HepG2 (cell line): Measurements from ENCODE around the gene ACOT8. TPM values are rescaled to one million over a fixed set of nuclear protein-coding genes. Genes with fewer than 3 reads are reported as not detected.

Source experiments
- AGO1 ChIP-seq: fragments of 200-400 bp; formaldehyde crosslinking; IDR thresholded peaks from 2 replicates; pipeline ENCODE4 v1.6.1; 2017; ENCODE audit warnings: mild to moderate bottlenecking, low read depth, low read length, moderate library complexity; ENCODE audit not compliant: poor library complexity, severe bottlenecking
- ETV5 ChIP-seq: IDR thresholded peaks from 2 replicates; pipeline ENCODE4 v1.6.1; 2018; ENCODE audit warnings: missing biosample characterization, missing genetic modification reagents, inconsistent platforms, borderline replicate concordance
- FOXP1 ChIP-seq, 2 experiments: fragments of 450-650 bp in 1 of 2; IDR thresholded peaks; 2 replicates each; pipeline ENCODE4 v1.6.1; 2017 to 2018; ENCODE audit warnings: antibody characterized with exemption in 1 of 2
- HDAC6 ChIP-seq: fragments of 200-600 bp; sonication (generic); IDR thresholded peaks from 2 replicates; pipeline ENCODE4 v1.7.0; 2017; ENCODE audit warnings: mild to moderate bottlenecking, antibody characterized with exemption, low read length, low read depth
- KLF11 ChIP-seq: IDR thresholded peaks from 2 replicates; pipeline ENCODE4 v1.6.1; 2016; ENCODE audit warnings: missing compliant biosample characterization
- MIXL1 ChIP-seq: IDR thresholded peaks from 2 replicates; pipeline ENCODE4 v1.6.1; 2016
- MZF1 ChIP-seq: sonication (generic); formaldehyde crosslinking; IDR thresholded peaks from 2 replicates; pipeline ENCODE4 v1.8.1; 2023; ENCODE audit warnings: mild to moderate bottlenecking, missing genetic modification reagents, borderline replicate concordance
- ONECUT2 ChIP-seq: sonication (generic); formaldehyde crosslinking; IDR thresholded peaks from 2 replicates; pipeline ENCODE4 v1.4.0; 2020; ENCODE audit warnings: missing genetic modification reagents
- POGK ChIP-seq: sonication (generic); formaldehyde crosslinking; conservative IDR thresholded peaks from 2 replicates; pipeline ENCODE4 v1.8.0; 2022; ENCODE audit warnings: mild to moderate bottlenecking, moderate library complexity, missing genetic modification reagents
- RBAK ChIP-seq: sonication (generic); formaldehyde crosslinking; IDR thresholded peaks from 2 replicates; pipeline ENCODE4 v1.5.1; 2020; ENCODE audit warnings: mild to moderate bottlenecking, missing genetic modification reagents
- REL ChIP-seq: sonication (generic); formaldehyde crosslinking; conservative IDR thresholded peaks from 2 replicates; pipeline ENCODE4 v1.8.0; 2022; ENCODE audit warnings: mild to moderate bottlenecking, missing genetic modification reagents, moderate library complexity
- SNAPC2 ChIP-seq: sonication (generic); formaldehyde crosslinking; IDR thresholded peaks from 2 replicates; pipeline ENCODE4 v1.8.1; 2022; ENCODE audit warnings: mild to moderate bottlenecking, missing genetic modification reagents
- SP1 ChIP-seq, 2 experiments: fragments of 450-650 bp in 1 of 2; sonication (generic) in 1 of 2; formaldehyde crosslinking in 1 of 2; IDR thresholded peaks; 2 replicates each; pipeline versions ENCODE4 v1.4.0 to v1.6.1; 2016 to 2020; ENCODE audit warnings: missing genetic modification reagents in 1 of 2
- TARDBP ChIP-seq: sonication (generic); formaldehyde crosslinking; IDR thresholded peaks from 2 replicates; pipeline ENCODE4 v1.8.0; 2022; ENCODE audit warnings: mild to moderate bottlenecking, missing genetic modification reagents
- ZNF317 ChIP-seq: sonication (generic); formaldehyde crosslinking; IDR thresholded peaks from 2 replicates; pipeline ENCODE4 v1.5.0; 2020; ENCODE audit warnings: mild to moderate bottlenecking, missing genetic modification reagents
- ZNF839 ChIP-seq: sonication (generic); formaldehyde crosslinking; IDR thresholded peaks from 2 replicates; pipeline ENCODE4 v1.4.0; 2020; ENCODE audit warnings: missing genetic modification reagents, mild to moderate bottlenecking, borderline replicate concordance
- ZSCAN12 ChIP-seq: sonication (generic); formaldehyde crosslinking; IDR thresholded peaks from 2 replicates; pipeline ENCODE4 v1.9.0; 2021; ENCODE audit warnings: mild to moderate bottlenecking, missing genetic modification reagents
- polyA plus RNA-seq, 8 experiments: library from polyadenylated mRNA; depleted of rRNA in 3 of 8; stranded (reverse) in 7 of 8; unstranded in 1 of 8; fragments of >200 nt; fragmentation: Illumina TruSeq in 4 of 8; extraction: Trizol in 4 of 8; gene quantifications; 2 replicates each; pipeline versions ENCODE4 v1.2.1 to v1.2.3, GENCODE V29; 2011 to 2016; ENCODE audit warnings: low read depth in 4 of 8, missing spikeins in 1 of 8, mixed read lengths in 1 of 8; ENCODE audit not compliant: insufficient read depth in 1 of 8
- total RNA-seq, 5 experiments: library from RNA; depleted of rRNA; stranded (reverse); fragments of >200 nt; fragmentation: Illumina TruSeq; extraction: Trizol; gene quantifications; 2 replicates each; pipeline ENCODE4 v1.2.3, GENCODE V29; 2016; ENCODE audit warnings: low read depth in 1 of 5
- TF ChIP-seq, protein P1 (sequence below): sonication (generic); formaldehyde crosslinking; IDR thresholded peaks from 2 replicates; pipeline ENCODE4 v1.5.1; 2020; ENCODE audit warnings: missing genetic modification reagents, mild to moderate bottlenecking, borderline replicate concordance
- TF ChIP-seq, protein P2 (sequence below): sonication (generic); formaldehyde crosslinking; IDR thresholded peaks from 2 replicates; pipeline ENCODE4 v1.5.0; 2020; ENCODE audit warnings: mild to moderate bottlenecking, missing genetic modification reagents

ACOT8 gene
- total and polyA plus RNA-seq, 2 of the 13 experiments (the other 11 are each of a cell fraction or from before 2014, with no cell fraction given) = 31.4 to 45.5 TPM

DNA sequence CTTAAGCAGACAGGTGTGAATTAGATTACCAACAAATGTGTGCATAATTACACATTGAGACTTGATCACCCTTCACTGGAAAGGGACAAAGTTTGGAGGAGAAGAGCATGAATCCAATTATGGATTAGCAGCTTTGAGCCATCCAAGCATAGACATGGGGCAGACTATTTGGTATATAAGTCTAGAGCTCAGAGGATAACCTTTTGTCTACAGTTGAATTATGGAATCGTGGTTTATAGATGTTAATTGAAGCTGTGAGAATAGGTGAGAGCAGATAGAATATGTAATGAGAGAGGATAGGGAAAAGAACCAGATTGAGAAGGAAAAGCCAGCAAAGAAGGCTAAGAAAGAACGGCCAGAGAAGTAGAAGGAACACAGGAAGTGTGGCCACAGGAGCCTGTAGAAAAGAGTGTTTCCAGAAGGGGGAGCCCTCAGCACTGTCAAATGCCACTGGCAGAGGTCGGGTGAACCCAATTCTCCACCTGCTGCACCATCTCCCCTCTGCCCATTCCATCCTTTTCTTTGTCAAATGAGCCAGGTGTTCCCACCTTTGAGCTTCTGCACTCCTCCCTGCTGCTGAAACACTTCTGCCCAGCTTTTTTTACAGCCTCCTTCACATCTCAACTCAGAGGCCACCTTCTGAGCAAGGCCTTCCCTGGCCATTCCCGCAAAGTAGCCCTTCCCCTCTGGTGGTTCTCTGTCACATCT, 58.1 kb downstream of the ACOT8 start (continued):
- TF ChIP-seq, protein P1, sequence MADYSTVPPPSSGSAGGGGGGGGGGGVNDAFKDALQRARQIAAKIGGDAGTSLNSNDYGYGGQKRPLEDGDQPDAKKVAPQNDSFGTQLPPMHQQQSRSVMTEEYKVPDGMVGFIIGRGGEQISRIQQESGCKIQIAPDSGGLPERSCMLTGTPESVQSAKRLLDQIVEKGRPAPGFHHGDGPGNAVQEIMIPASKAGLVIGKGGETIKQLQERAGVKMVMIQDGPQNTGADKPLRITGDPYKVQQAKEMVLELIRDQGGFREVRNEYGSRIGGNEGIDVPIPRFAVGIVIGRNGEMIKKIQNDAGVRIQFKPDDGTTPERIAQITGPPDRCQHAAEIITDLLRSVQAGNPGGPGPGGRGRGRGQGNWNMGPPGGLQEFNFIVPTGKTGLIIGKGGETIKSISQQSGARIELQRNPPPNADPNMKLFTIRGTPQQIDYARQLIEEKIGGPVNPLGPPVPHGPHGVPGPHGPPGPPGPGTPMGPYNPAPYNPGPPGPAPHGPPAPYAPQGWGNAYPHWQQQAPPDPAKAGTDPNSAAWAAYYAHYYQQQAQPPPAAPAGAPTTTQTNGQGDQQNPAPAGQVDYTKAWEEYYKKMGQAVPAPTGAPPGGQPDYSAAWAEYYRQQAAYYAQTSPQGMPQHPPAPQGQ (CRISPR knock-in tag) = no peak
- TF ChIP-seq ZNF317 (CRISPR knock-in tag) = no peak
- TF ChIP-seq MZF1 (CRISPR knock-in tag) = no peak
- no peak for TF ChIP-seq POGK
- TF ChIP-seq, protein P2, sequence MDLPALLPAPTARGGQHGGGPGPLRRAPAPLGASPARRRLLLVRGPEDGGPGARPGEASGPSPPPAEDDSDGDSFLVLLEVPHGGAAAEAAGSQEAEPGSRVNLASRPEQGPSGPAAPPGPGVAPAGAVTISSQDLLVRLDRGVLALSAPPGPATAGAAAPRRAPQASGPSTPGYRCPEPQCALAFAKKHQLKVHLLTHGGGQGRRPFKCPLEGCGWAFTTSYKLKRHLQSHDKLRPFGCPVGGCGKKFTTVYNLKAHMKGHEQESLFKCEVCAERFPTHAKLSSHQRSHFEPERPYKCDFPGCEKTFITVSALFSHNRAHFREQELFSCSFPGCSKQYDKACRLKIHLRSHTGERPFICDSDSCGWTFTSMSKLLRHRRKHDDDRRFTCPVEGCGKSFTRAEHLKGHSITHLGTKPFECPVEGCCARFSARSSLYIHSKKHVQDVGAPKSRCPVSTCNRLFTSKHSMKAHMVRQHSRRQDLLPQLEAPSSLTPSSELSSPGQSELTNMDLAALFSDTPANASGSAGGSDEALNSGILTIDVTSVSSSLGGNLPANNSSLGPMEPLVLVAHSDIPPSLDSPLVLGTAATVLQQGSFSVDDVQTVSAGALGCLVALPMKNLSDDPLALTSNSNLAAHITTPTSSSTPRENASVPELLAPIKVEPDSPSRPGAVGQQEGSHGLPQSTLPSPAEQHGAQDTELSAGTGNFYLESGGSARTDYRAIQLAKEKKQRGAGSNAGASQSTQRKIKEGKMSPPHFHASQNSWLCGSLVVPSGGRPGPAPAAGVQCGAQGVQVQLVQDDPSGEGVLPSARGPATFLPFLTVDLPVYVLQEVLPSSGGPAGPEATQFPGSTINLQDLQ (CRISPR knock-in tag) = no peak
- TF ChIP-seq SP1 (IDR thresholded peaks at IDR 0.05) = no peak
- TF ChIP-seq SP1 (CRISPR knock-in tag; IDR thresholded peaks at IDR 0.05) = 0 out of 2 replicates have a peak, but pooled peaks have one; percentile 13
- no peak for TF ChIP-seq FOXP1 (IDR thresholded peaks at IDR 0.05)
- TF ChIP-seq FOXP1 (CRISPR knock-in tag; IDR thresholded peaks at IDR 0.05) = no peak
- TF ChIP-seq MIXL1 (CRISPR knock-in tag) = no peak
- TF ChIP-seq ONECUT2 = no peak
- no peak for TF ChIP-seq KLF11 (CRISPR knock-in tag)
- TF ChIP-seq ETV5 (CRISPR knock-in tag) = peak; percentile 47; the same call in 1 of the 2 replicates
- no peak for TF ChIP-seq RBAK (CRISPR knock-in tag)
- 0 out of 2 replicates have a peak, but pooled peaks have one; percentile 34 for TF ChIP-seq TARDBP (CRISPR knock-in tag)
- TF ChIP-seq REL (CRISPR knock-in tag) = no peak
- no peak for TF ChIP-seq ZSCAN12
- no peak for TF ChIP-seq HDAC6
- TF ChIP-seq ZNF839 = no peak
- no peak for TF ChIP-seq AGO1
- TF ChIP-seq SNAPC2 (CRISPR knock-in tag) = 0 out of 2 replicates have a peak, but pooled peaks have one; percentile 43
